HCT116 (cell line): ENCODE data around the gene PSMD3. TPM values are rescaled to one million over a fixed set of nuclear protein-coding genes. Genes with fewer than 3 reads are reported as not detected.

ENCODE experiments used
- ATAC-seq: fragments of 200-7000 bp; cut with Tn5 transposase; 2 replicates; pipeline ENCODE4 v1.9.1; 2020; ENCODE audit warnings: mild to moderate bottlenecking, moderate library complexity
- BruUV-seq: library from RNA; stranded (reverse); fragments of 400-500 nt; replicated peaks from 2 replicates; lab custom pipeline; 2021; lab: Mats Ljungman, UMichigan
- CTCF ChIA-PET: fragments of 300-600 bp; sonication (Branson Sonifier 250); formaldehyde crosslinking; loops from one replicate; lab custom pipeline; 2021; ENCODE audit warnings: antibody characterized with exemption; lab: Charles Lee
- POLR2A ChIA-PET: fragments of 300-600, 350-600 bp; sonication (Branson Sonifier 250); formaldehyde crosslinking; loops from one replicate; lab custom pipeline; 2021; ENCODE audit warnings: antibody characterized with exemption; lab: Charles Lee
- RAD21 ChIA-PET, 2 experiments: fragments of 300-600 bp; sonication (Branson Sonifier 250); formaldehyde crosslinking; loops; one replicate each; lab custom pipeline; 2023; ENCODE audit warnings: low total read pairs in 2 of 2; ENCODE audit not compliant: uncharacterized antibody in 2 of 2, unreplicated experiment in 2 of 2, low non-redundant PET in 1 of 2; lab: Charles Lee
- DNase-seq: peaks from one replicate; pipeline ENCODE4 v3.0.0-alpha.2; 2010; ENCODE audit warnings: low read depth, low spot score
- H2AFZ ChIP-seq: fragments of 200-600 bp; shearing (Covaris generic), sonication (generic); 2 replicates; pipeline ENCODE4 v1.6.1; 2017; ENCODE audit warnings: low read depth, mixed run types, mixed read lengths, antibody characterized with exemption, low read length; ENCODE audit not compliant: poor library complexity, severe bottlenecking
- H3K27ac ChIP-seq: 2 replicates; pipeline ENCODE4 v1.5.1; 2012; ENCODE audit warnings: low read depth, low read length
- H3K27me3 ChIP-seq: fragments of 200-600 bp; sonication (generic); 2 replicates; pipeline ENCODE4 v1.6.1; 2016; ENCODE audit warnings: mixed run types, low read length, mixed read lengths; ENCODE audit not compliant: insufficient read depth
- H3K36me3 ChIP-seq, 2 experiments: fragments of 200-500 bp in 1 of 2; fragments of 200-600 bp in 1 of 2; sonication (Bioruptor generic) in 1 of 2; sonication (generic) in 1 of 2; 2 replicates each; pipeline versions ENCODE4 v1.5.1 to v1.6.1; 2014 to 2016; ENCODE audit warnings: low read length in 2 of 2, inconsistent platforms in 1 of 2, mixed read lengths in 1 of 2, mixed run types in 1 of 2; ENCODE audit not compliant: insufficient read depth in 2 of 2, control insufficient read depth in 1 of 2
- H3K4me1 ChIP-seq, 2 experiments: fragments of 200-600 bp in 1 of 2; sonication (generic) in 1 of 2; 2 replicates each; pipeline versions ENCODE4 v1.5.1 to v1.6.1; 2012 to 2017; ENCODE audit warnings: low read length in 2 of 2, inconsistent platforms in 1 of 2, mild to moderate bottlenecking in 1 of 2, mixed read lengths in 1 of 2, mixed run types in 1 of 2, moderate library complexity in 1 of 2; ENCODE audit not compliant: insufficient read depth in 2 of 2, control insufficient read depth in 1 of 2
- H3K4me2 ChIP-seq: fragments of 200-600 bp; sonication (generic); 2 replicates; pipeline ENCODE4 v1.6.1; 2017; ENCODE audit warnings: mixed run types, low read length, mixed read lengths
- H3K4me3 ChIP-seq, 2 experiments: fragments of 200-600 bp in 1 of 2; sonication (generic) in 1 of 2; replicated peaks in 1 of 2; 2 replicates each; pipeline ENCODE4 v1.5.1; 2011 to 2016; ENCODE audit warnings: low read length in 2 of 2, control low read depth in 1 of 2, low read depth in 1 of 2, mild to moderate bottlenecking in 1 of 2, mixed read lengths in 1 of 2, mixed run types in 1 of 2
- H3K79me2 ChIP-seq: fragments of 200-600 bp; sonication (generic); 2 replicates; pipeline ENCODE4 v1.6.1; 2017; ENCODE audit warnings: mild to moderate bottlenecking, mixed run types, low read length, moderate library complexity, mixed read lengths; ENCODE audit not compliant: insufficient read depth
- H3K9ac ChIP-seq: fragments of 200-600 bp; sonication (generic); 2 replicates; pipeline ENCODE4 v1.6.1; 2016; ENCODE audit warnings: low read length, mixed read lengths
- H3K9me2 ChIP-seq: fragments of 200-600 bp; sonication (generic), shearing (Covaris generic); 2 replicates; pipeline ENCODE4 v1.6.1; 2017; ENCODE audit warnings: mixed run types, mild to moderate bottlenecking, moderate library complexity; ENCODE audit not compliant: insufficient read depth
- H3K9me3 ChIP-seq, 2 experiments: fragments of 200-500 bp in 1 of 2; fragments of 200-600 bp in 1 of 2; sonication (Bioruptor generic) in 1 of 2; sonication (generic) in 1 of 2; 2 replicates each; pipeline ENCODE4 v1.6.1; 2014 to 2017; ENCODE audit warnings: low read length in 2 of 2, mixed read lengths in 2 of 2, inconsistent platforms in 1 of 2, low read depth in 1 of 2, mild to moderate bottlenecking in 1 of 2, mixed run types in 1 of 2, moderate library complexity in 1 of 2; ENCODE audit not compliant: control insufficient read depth in 1 of 2, insufficient read depth in 1 of 2
- H4K20me1 ChIP-seq: fragments of 200-600 bp; sonication (generic), shearing (Covaris generic); 2 replicates; pipeline ENCODE4 v1.6.1; 2017; ENCODE audit warnings: mixed run types, mild to moderate bottlenecking, moderate library complexity; ENCODE audit not compliant: insufficient read depth
- CBX3 ChIP-seq: IDR thresholded peaks from 2 replicates; pipeline ENCODE4 v1.6.1; 2012; ENCODE audit warnings: low read depth
- CEBPB ChIP-seq: IDR thresholded peaks from 2 replicates; pipeline ENCODE4 v1.6.1; 2012; ENCODE audit warnings: low read depth
- EGR1 ChIP-seq: IDR thresholded peaks from 2 replicates; pipeline ENCODE4 v1.6.1; 2012; ENCODE audit warnings: low read depth
- ELF1 ChIP-seq: IDR thresholded peaks from 2 replicates; pipeline ENCODE4 v1.6.1; 2012; ENCODE audit warnings: low read depth, borderline replicate concordance
- EZH2 ChIP-seq: fragments of 200-600 bp; sonication (generic); IDR thresholded peaks from 2 replicates; pipeline ENCODE4 v1.6.1; 2017; ENCODE audit warnings: antibody characterized with exemption, mixed run types
- FOSL1 ChIP-seq: IDR thresholded peaks from 2 replicates; pipeline ENCODE4 v1.6.1; 2012; ENCODE audit warnings: low read depth
- POLR2A ChIP-seq: IDR thresholded peaks from 2 replicates; pipeline ENCODE4 v1.7.0; 2011; ENCODE audit warnings: borderline replicate concordance; ENCODE audit not compliant: insufficient read depth, insufficient read length; ENCODE audit errors: extremely low read depth
- POLR2AphosphoS5 ChIP-seq: IDR thresholded peaks from 2 replicates; pipeline ENCODE4 v1.6.1; 2011; ENCODE audit warnings: mild to moderate bottlenecking, low read depth, low read length, moderate library complexity
- RAD21 ChIP-seq: IDR thresholded peaks from 2 replicates; pipeline ENCODE4 v1.6.1; 2012; ENCODE audit warnings: low read depth, mild to moderate bottlenecking
- SIN3A ChIP-seq: IDR thresholded peaks from 2 replicates; pipeline ENCODE4 v1.6.1; 2012; ENCODE audit warnings: low read depth
- SRF ChIP-seq: IDR thresholded peaks from 2 replicates; pipeline ENCODE4 v1.6.1; 2012; ENCODE audit warnings: low read depth
- ZFX ChIP-seq: fragments of 450-650 bp; IDR thresholded peaks from 2 replicates; pipeline ENCODE4 v1.6.1; 2017
- ZNF274 ChIP-seq: fragments of 200-500 bp; sonication (Bioruptor generic); IDR thresholded peaks from 2 replicates; pipeline ENCODE4 v1.6.1; 2014; ENCODE audit warnings: mild to moderate bottlenecking, low read depth, low read length, inconsistent platforms
- intact Hi-C: fragments of 100-400 bp; cut with micrococcal nuclease; formaldehyde crosslinking; loops from 2 replicates; pipeline ENCODE4 v1.10.0; 2022
- total RNA-seq: library from RNA; stranded (reverse); gene quantifications from one replicate; pipeline ENCODE4 v1.2.1, GENCODE V29; 2021; ENCODE audit not compliant: unreplicated experiment
- TF ChIP-seq, protein P1 (sequence below), 3 experiments: fragments of 200-600 bp in 1 of 3; sonication (generic) in 1 of 3; IDR thresholded peaks in 2 of 3; conservative IDR thresholded peaks in 1 of 3; 2 replicates each; pipeline ENCODE4 v1.5.1; 2012 to 2017; ENCODE audit warnings: low read depth in 2 of 3, low read length in 2 of 3, antibody characterized with exemption in 1 of 3, borderline replicate concordance in 1 of 3, control low read depth in 1 of 3, mild to moderate bottlenecking in 1 of 3, mixed read lengths in 1 of 3, mixed run types in 1 of 3, moderate library complexity in 1 of 3; ENCODE audit not compliant: insufficient read depth in 1 of 3
- TF ChIP-seq, protein P2 (sequence below): IDR thresholded peaks from 2 replicates; pipeline ENCODE4 v1.6.1; 2012
- TF ChIP-seq, protein P3 (sequence below): IDR thresholded peaks from 2 replicates; pipeline ENCODE4 v1.6.1; 2012; ENCODE audit warnings: low read depth
- TF ChIP-seq, protein P4 (sequence below): IDR thresholded peaks from 2 replicates; pipeline ENCODE4 v1.6.1; 2012
- TF ChIP-seq, protein P5 (sequence below): IDR thresholded peaks from 2 replicates; pipeline ENCODE4 v1.6.1; 2011; ENCODE audit warnings: mild to moderate bottlenecking, low read length, moderate library complexity; ENCODE audit not compliant: insufficient replicate concordance; ENCODE audit errors: extremely low read depth

The PSMD3 gene
- total RNA-seq, 1 experiment from 2014 or later: 152 TPM

DNA sequence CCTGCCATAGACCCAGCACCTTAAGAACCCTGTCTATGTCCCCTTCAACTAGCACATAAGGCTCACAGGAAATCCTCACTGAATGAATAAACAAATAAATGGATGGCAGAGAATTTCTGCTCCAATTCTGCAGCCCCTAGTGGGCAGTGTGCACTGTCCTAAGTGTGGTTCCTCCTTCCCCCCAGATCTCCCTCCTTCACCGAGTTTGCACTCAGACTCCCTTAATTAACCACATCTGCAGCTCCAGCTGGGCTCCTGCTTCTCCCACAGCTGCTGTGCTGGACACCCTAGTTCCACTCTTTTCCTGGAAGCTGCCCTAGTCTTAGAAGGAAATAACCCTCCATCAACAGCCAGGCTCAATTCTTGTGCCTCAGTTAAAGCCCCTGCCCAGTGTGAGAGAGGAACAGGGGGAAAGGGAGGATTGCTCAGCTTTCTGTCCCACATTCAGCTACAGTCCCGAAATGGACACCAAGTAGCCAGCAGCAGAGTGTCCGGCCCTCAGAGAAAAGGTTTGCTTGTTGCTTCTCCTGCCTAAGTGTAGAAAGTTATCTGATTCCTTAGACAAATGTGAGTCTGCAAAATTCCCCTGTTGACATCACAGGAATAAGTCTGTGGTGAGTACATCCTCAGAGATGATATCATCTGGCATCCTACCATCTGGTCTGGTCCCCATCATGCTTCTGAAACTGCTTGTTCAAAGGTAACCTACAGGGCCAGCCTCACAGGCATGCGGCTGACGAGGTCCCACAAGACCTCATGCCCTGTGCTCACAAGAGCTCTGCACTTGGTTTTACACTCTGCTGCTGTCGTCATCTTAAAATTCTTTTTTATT, 40.8 kb upstream of the PSMD3 start:
- Histone ChIP-seq H3K4me2 (no peak overlapping the region), H3K79me2 (no peaks in the 10 kb centered on the region), H3K27me3 (no peaks in the 10 kb centered on the region), H3K9me3 (no peaks in the 10 kb centered on the region), H2AFZ (no peak overlapping the region), H3K27ac (no peak overlapping the region), H3K4me3 (no peak overlapping the region), H3K4me1 (peaks cover 11 to 16% of the 10 kb centered on the region in 2 experiments), H3K36me3 (no peaks in the 10 kb centered on the region), H3K9ac (no peak overlapping the region), H4K20me1 (no peaks in the 10 kb centered on the region), H3K9me2 (no peaks in the 10 kb centered on the region)
- CTCF ChIA-PET: interaction anchor here (1.5 to 1.8 kb wide), 2 partner anchors 15 to 19 kb away, joined by 3 to 4 read pairs; no protein-coding TSS in a partner anchor
- POLR2A ChIA-PET: interaction anchor here (0.7 kb wide), 1 partner anchor 12 kb away, joined by 3 read pairs; the partner anchor contains the start of genes LRRC3C and ORMDL3
- DNase-seq (no peak), ATAC-seq (peak; percentile 82)
- no peak for TF ChIP-seq EGR1
- TF ChIP-seq, protein P1, sequence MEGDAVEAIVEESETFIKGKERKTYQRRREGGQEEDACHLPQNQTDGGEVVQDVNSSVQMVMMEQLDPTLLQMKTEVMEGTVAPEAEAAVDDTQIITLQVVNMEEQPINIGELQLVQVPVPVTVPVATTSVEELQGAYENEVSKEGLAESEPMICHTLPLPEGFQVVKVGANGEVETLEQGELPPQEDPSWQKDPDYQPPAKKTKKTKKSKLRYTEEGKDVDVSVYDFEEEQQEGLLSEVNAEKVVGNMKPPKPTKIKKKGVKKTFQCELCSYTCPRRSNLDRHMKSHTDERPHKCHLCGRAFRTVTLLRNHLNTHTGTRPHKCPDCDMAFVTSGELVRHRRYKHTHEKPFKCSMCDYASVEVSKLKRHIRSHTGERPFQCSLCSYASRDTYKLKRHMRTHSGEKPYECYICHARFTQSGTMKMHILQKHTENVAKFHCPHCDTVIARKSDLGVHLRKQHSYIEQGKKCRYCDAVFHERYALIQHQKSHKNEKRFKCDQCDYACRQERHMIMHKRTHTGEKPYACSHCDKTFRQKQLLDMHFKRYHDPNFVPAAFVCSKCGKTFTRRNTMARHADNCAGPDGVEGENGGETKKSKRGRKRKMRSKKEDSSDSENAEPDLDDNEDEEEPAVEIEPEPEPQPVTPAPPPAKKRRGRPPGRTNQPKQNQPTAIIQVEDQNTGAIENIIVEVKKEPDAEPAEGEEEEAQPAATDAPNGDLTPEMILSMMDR (IDR thresholded peaks at IDR 0.05 in 2 of 3, conservative IDR thresholded peaks at IDR 0.05 in 1 of 3; ENCODE audit: borderline replicate concordance in 1 of 3, insufficient read depth in 1 of 3, low read depth in 2 of 3, low read length in 2 of 3): peak; percentile 40 to 61 (median 60); a peak in 5 of 6 replicates
- TF ChIP-seq, protein P2, sequence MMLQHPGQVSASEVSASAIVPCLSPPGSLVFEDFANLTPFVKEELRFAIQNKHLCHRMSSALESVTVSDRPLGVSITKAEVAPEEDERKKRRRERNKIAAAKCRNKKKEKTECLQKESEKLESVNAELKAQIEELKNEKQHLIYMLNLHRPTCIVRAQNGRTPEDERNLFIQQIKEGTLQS: no peak
- TF ChIP-seq CEBPB: no peak
- TF ChIP-seq POLR2A: no peak
- no peak for TF ChIP-seq SIN3A
- TF ChIP-seq CBX3: no peak
- TF ChIP-seq, protein P3, sequence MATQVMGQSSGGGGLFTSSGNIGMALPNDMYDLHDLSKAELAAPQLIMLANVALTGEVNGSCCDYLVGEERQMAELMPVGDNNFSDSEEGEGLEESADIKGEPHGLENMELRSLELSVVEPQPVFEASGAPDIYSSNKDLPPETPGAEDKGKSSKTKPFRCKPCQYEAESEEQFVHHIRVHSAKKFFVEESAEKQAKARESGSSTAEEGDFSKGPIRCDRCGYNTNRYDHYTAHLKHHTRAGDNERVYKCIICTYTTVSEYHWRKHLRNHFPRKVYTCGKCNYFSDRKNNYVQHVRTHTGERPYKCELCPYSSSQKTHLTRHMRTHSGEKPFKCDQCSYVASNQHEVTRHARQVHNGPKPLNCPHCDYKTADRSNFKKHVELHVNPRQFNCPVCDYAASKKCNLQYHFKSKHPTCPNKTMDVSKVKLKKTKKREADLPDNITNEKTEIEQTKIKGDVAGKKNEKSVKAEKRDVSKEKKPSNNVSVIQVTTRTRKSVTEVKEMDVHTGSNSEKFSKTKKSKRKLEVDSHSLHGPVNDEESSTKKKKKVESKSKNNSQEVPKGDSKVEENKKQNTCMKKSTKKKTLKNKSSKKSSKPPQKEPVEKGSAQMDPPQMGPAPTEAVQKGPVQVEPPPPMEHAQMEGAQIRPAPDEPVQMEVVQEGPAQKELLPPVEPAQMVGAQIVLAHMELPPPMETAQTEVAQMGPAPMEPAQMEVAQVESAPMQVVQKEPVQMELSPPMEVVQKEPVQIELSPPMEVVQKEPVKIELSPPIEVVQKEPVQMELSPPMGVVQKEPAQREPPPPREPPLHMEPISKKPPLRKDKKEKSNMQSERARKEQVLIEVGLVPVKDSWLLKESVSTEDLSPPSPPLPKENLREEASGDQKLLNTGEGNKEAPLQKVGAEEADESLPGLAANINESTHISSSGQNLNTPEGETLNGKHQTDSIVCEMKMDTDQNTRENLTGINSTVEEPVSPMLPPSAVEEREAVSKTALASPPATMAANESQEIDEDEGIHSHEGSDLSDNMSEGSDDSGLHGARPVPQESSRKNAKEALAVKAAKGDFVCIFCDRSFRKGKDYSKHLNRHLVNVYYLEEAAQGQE: no peak
- TF ChIP-seq EZH2: no peak
- TF ChIP-seq SRF: no peak
- TF ChIP-seq RAD21: peak; percentile 44
- TF ChIP-seq ZNF274: no peak
- TF ChIP-seq, protein P4, sequence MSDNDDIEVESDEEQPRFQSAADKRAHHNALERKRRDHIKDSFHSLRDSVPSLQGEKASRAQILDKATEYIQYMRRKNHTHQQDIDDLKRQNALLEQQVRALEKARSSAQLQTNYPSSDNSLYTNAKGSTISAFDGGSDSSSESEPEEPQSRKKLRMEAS: no peak
- no peak for TF ChIP-seq ZFX
- no peak for TF ChIP-seq ELF1
- TF ChIP-seq, protein P5, sequence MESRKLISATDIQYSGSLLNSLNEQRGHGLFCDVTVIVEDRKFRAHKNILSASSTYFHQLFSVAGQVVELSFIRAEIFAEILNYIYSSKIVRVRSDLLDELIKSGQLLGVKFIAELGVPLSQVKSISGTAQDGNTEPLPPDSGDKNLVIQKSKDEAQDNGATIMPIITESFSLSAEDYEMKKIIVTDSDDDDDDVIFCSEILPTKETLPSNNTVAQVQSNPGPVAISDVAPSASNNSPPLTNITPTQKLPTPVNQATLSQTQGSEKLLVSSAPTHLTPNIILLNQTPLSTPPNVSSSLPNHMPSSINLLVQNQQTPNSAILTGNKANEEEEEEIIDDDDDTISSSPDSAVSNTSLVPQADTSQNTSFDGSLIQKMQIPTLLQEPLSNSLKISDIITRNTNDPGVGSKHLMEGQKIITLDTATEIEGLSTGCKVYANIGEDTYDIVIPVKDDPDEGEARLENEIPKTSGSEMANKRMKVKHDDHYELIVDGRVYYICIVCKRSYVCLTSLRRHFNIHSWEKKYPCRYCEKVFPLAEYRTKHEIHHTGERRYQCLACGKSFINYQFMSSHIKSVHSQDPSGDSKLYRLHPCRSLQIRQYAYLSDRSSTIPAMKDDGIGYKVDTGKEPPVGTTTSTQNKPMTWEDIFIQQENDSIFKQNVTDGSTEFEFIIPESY: no peak
- TF ChIP-seq FOSL1: no peak
- TF ChIP-seq POLR2AphosphoS5: no peak
- RAD21 ChIA-PET: no interaction called here
- intact Hi-C loops: no loop called here
- BruUV-seq: no TSS peak
